ENCODE data around the gene UBE2G1.

Gene UBE2G1

DNA sequence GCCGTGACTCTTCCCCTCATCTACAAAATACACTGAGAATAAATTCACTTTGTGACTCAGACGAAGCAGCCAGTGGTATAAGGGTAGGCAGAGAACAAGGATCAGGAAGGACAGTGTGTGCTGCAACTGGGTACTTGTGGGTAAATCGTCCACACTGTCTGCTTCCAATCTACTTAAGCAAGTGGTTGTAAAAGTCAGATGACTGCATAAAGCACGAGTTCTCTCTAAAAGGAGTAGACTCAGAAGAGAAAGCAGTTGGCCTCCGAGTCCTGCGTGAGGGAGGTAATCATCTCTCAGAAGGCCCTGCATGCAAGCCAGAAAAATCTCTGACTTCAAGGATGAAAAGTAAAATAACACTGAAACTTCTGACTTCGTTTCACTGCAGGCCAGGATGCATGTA is 145.8 kb downstream of the UBE2G1 start:
- TF ChIP-seq, protein P1, sequence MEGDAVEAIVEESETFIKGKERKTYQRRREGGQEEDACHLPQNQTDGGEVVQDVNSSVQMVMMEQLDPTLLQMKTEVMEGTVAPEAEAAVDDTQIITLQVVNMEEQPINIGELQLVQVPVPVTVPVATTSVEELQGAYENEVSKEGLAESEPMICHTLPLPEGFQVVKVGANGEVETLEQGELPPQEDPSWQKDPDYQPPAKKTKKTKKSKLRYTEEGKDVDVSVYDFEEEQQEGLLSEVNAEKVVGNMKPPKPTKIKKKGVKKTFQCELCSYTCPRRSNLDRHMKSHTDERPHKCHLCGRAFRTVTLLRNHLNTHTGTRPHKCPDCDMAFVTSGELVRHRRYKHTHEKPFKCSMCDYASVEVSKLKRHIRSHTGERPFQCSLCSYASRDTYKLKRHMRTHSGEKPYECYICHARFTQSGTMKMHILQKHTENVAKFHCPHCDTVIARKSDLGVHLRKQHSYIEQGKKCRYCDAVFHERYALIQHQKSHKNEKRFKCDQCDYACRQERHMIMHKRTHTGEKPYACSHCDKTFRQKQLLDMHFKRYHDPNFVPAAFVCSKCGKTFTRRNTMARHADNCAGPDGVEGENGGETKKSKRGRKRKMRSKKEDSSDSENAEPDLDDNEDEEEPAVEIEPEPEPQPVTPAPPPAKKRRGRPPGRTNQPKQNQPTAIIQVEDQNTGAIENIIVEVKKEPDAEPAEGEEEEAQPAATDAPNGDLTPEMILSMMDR (IDR thresholded peaks at IDR 0.05; ENCODE audit: extremely low read depth, insufficient read depth, missing control alignments), result no peak
- in situ Hi-C loops (cut with MboI; ENCODE audit: low pct_unique_long_range_greater_than_20kb, low sequenced_read_pairs, unreplicated experiment), result no loop called here
- no peak for DNase-seq (ENCODE audit: low spot score)

Measured in GM13977 (cell line).